ENCODE data around the gene AASS. TPM values are rescaled to one million over a fixed set of nuclear protein-coding genes. Genes with fewer than 3 reads are reported as not detected.

Gene AASS
- total RNA-seq, 2 donors from 2014 or later = 12.3 to 15.0 TPM

DNA sequence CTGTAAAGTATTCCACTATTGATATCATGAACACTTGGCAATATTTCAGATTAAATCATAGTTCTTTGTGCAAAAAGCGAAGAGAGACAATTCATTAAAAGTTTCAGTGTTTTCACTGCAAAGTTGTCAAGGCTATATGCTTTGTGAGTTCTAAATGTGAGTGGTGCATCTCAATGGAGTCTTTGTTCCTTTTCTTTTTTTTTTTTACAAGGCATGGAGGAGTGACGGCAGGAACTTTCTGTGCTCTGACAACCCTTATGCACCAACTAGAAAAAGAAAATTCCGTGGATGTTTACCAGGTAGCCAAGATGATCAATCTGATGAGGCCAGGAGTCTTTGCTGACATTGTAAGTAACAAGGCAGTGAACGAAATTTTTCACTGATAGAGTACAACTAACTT, 84.5 kb downstream of the AASS start:
- DNase-seq (no peak), ATAC-seq (no peak)
- intact Hi-C loops (cut with DNase I) = no loop called here

DNA sequence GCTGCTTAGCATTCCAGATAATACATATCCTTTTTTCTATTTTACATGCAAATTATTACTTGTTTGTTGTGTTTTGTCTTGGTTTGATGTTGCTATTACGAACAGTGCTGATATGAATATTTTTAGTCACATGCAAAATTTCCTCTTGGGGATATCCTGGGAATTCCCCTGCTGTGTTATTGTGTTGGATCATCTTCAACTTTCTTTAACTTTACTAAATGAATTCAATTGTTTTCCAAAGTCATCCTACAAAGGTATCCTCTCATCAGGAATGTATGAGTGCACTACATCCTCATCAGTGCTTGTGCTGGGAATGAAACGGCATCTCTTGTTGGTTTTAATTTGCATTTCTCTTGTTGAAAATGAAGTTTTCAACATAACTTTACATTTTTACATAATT, 87.1 kb downstream of the AASS start:
- ATAC-seq (no peak), DNase-seq (no peak)
- intact Hi-C loops (cut with DNase I) = no loop called here

DNA sequence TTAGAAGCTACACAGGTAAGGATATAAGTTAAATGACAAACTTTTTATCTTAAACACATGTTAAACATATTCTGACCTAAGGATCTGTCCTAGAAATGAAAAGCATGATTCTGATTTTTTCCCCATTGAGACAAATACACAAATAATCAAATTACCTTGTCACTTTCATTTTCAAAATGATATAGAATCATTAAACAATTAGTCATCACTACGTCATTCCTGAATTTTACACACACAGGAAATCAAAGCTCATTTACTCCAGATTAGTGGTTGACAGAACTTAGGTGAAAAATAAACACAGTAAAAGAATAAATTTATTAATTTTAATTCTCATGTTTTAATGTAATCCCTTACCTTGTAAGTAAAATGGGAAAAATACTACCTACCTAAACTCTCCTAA, 89.0 kb downstream of the AASS start:
- DNase-seq (no peak), ATAC-seq (no peak)
- intact Hi-C loops (cut with DNase I) = no loop called here

DNA sequence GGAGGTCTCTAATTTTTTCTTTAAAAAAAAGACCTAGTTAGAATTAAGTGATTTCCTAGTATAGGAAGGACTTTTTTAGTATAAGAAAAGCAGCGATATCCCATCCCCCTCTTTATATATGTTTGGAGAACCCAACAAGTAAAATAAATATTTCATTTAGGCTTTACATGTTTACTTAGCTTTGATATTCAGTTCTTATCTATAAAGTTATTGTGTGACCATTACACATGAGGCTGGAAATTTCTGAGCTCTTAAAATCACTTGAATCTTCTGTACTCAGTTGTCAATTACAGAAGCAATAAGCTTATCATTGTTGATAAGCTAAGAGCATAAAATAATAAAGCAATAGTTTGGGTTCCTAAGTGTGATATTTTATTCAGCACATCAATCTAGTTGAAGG, 89.7 kb downstream of the AASS start:
- intact Hi-C loops (cut with DNase I) = no loop called here
- ATAC-seq (no peak), DNase-seq (no peak)

DNA sequence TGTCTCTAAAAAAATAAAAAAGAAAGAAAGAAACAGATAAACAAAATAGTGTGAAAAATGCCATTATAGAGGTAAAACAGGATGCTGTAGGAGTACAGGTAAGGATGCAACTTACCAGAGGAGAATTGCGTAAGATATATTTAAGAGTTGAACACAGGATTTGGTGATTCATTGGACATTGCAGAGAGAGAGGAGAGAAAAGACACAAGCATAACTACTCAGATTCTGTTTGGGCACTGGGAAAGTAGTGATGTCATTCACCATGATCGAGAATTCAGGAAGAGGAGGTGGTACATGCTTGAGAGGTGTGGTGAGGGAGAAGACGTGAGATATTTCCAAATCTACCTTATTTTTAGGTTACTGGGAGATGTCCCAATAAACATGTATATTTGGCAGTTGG, 97.6 kb downstream of the AASS start:
- intact Hi-C loops (cut with DNase I) = no loop called here
- ATAC-seq (no peak), DNase-seq (no peak)

DNA sequence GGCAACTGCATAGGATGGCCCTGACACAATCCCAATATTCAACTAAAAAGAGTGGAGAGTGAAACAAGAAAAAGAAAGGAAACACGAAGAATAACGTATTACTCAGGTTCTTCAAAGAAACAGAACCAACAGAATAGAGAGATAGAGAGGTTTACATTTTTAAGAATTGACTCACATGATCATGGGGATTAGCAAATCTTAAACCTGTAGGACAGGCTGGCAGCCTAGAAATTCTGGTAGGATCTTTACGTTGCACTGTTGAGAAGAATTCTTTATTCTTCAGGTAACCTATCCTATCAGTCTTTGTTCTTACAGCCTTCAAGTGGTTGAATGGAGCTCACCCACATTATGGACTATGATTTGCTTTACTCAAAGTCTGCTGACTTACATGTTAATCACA, 103.9 kb downstream of the AASS start:
- ATAC-seq (no peak), DNase-seq (no peak)
- intact Hi-C loops (cut with DNase I) = no loop called here

DNA sequence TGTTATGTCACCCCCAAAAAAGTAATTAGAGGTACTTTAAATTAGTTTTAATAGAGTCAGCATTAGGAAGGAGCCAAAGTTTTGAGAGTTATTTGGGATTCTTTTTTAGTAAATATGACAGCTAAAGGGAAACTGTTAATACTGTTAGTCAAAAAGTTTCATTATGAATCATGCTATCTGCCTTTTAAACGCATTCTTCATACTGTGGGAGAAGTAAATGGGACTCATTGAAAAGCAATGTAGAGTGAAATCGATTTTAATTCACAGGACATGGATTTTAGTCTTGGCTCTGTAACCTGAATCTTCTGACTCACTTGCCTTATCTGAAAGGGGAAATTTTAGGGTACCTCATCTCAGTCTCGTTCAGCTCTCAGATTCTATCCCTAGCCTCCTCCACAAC, 105.1 kb downstream of the AASS start:
- DNase-seq (no peak), ATAC-seq (no peak)
- intact Hi-C loops (cut with DNase I) = no loop called here

DNA sequence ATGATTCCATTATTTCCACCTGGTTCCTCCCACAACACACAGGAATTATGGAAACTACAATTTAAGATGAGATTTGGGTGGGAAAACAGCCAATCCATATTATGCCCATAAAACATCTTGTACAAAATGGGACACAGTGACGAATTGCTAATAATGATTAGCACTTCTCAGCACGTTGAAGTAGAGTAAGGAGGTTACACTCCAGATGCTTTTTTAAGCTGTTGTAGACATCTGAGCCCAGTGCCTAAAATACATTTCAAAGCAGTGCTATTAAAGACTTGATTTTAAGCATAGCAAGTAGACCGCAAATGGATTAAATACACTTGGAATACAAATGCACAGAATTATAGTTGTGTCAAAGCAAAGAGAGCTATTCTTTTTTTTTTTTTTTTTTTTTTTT, 105.9 kb downstream of the AASS start:
- ATAC-seq (no peak), DNase-seq (no peak)
- intact Hi-C loops (cut with DNase I) = no loop called here

DNA sequence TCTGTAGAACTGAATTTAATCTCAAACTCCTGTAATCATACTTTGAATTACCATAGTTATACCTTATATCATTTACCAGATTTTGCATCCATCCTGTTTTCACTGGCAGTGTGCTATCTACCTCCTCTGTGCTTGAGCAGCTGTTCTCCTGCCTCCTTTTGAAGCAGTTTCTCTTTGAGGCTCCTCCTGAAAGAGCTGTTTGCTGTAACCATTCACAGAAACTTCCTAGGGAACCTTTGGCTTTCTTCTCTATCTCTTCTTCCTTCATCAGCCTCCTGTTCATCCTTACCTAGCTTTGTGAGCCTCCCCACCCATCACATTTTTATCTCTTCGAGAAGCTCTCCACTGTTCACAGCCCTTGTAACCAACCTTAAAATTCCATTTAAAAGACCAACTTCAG, 108.2 kb downstream of the AASS start:
- DNase-seq = no peak
- ATAC-seq = no peak
- intact Hi-C loops (cut with DNase I) = no loop called here

DNA sequence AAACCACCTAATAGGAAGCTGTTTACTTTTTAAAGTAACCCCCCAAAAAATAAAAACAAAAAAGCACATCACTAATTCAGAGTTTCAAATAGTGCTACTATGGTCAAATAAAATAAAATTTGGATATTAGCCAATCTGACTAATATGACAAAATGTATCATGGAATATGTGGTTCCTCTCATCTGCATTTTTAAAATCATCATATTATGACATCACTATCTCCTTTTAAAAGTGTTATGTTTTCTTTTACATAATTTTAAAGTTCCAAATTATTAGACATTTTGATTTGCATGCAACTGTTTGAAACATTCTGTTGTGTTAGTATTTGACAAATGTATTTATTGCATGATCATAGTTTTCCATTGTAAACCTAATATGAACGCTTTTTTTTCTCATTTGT, 110.4 kb downstream of the AASS start:
- intact Hi-C loops (cut with DNase I) = no loop called here
- ATAC-seq (no peak), DNase-seq (no peak)

DNA sequence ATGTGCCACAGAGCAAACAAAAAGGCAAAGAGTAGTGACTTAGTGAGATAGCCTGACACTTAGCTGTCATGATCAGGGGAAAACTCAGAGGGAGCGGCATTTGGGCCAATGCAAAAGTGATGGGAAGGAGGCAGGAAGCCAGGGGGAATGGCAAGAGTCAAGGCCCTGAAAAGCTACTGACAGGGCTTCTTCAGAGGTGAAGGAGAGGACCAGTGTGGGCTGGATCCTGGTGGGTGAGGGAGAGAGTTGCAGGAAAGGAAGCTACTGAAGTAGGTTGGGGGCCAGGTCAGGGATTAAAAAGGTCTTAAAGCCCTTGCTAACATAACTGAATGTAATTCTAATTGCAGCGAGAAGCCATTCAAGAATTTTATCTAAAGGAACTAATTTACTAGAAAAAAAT, 117.0 kb downstream of the AASS start:
- intact Hi-C loops (cut with DNase I) = no loop called here

More for the DNA sequence above, 117.0 kb downstream of the AASS start:
- DNase-seq = no peak
- ATAC-seq = no peak

Other genes with a start within 250 kb of the AASS start
- gene FEZF1, start 160.5 kb upstream of the AASS start, total RNA-seq = not detected